CD14-positive monocyte (primary cell): ENCODE results near the gene C3orf70. TPM values are rescaled to one million over a fixed set of nuclear protein-coding genes. Genes with fewer than 3 reads are reported as not detected.

ENCODE experiments used
- DNase-seq, 3 donors: peaks; one replicate each; pipeline ENCODE4 v3.0.0-alpha.2; 2011 to 2022
- H2AFZ ChIP-seq: 2 replicates; pipeline ENCODE4 v1.6.0; 2012; ENCODE audit warnings: mild to moderate bottlenecking, low read depth, low read length, inconsistent platforms; ENCODE audit not compliant: insufficient read depth, poor library complexity, severe bottlenecking
- H3K27ac ChIP-seq, 2 donors: 1 replicate in 1 of 2; 2 replicates in 1 of 2; pipeline ENCODE4 v1.5.1; 2012 to 2013; ENCODE audit warnings: low read length in 2 of 2, control low read depth in 1 of 2, inconsistent platforms in 1 of 2, low read depth in 1 of 2, mild to moderate bottlenecking in 1 of 2
- H3K27me3 ChIP-seq, 2 donors: one replicate each; pipeline versions ENCODE4 v1.6.0 to v1.6.1; 2011 to 2013; ENCODE audit warnings: low read length in 2 of 2; ENCODE audit not compliant: control insufficient read depth in 2 of 2, insufficient read depth in 2 of 2
- H3K36me3 ChIP-seq, 2 donors: replicated peaks in 1 of 2; 1 replicate in 1 of 2; 2 replicates in 1 of 2; pipeline versions ENCODE4 v1.5.1 to v1.6.1; 2012 to 2013; ENCODE audit warnings: low read length in 2 of 2, control low read depth in 1 of 2, inconsistent platforms in 1 of 2, mild to moderate bottlenecking in 1 of 2; ENCODE audit not compliant: insufficient read depth in 2 of 2, control insufficient read depth in 1 of 2
- H3K4me1 ChIP-seq, 2 donors: 1 replicate in 1 of 2; 2 replicates in 1 of 2; pipeline versions ENCODE4 v1.5.1 to v1.6.1; 2012 to 2013; ENCODE audit warnings: low read length in 2 of 2, control low read depth in 1 of 2, inconsistent platforms in 1 of 2, mild to moderate bottlenecking in 1 of 2, moderate library complexity in 1 of 2; ENCODE audit not compliant: insufficient read depth in 2 of 2, control insufficient read depth in 1 of 2
- H3K4me2 ChIP-seq: replicated peaks from 2 replicates; pipeline ENCODE3; 2012; ENCODE audit warnings: low read length, moderate library complexity, mild to moderate bottlenecking; ENCODE audit not compliant: poor library complexity, severe bottlenecking; ENCODE audit errors: extremely low read depth
- H3K4me3 ChIP-seq, 3 experiments: fragments of 200-600 bp in 1 of 3; sonication (generic) in 1 of 3; replicated peaks in 1 of 3; 1 replicate in 2 of 3; 2 replicates in 1 of 3; pipeline ENCODE4 v1.5.1; 2011 to 2013; ENCODE audit warnings: low read length in 3 of 3, mild to moderate bottlenecking in 3 of 3, control low read depth in 2 of 3, low read depth in 2 of 3, inconsistent platforms in 1 of 3, moderate library complexity in 1 of 3
- H3K79me2 ChIP-seq: 2 replicates; pipeline ENCODE4 v1.6.0; 2012; ENCODE audit warnings: mild to moderate bottlenecking, control low read depth, inconsistent platforms, low read length, moderate library complexity; ENCODE audit not compliant: insufficient read depth
- H3K9ac ChIP-seq: 2 replicates; pipeline ENCODE4 v1.6.0; 2017; ENCODE audit warnings: low read length, mild to moderate bottlenecking; ENCODE audit not compliant: insufficient read depth, poor library complexity, severe bottlenecking
- H3K9me3 ChIP-seq, 2 donors: replicated peaks in 1 of 2; 1 replicate in 1 of 2; 2 replicates in 1 of 2; pipeline versions ENCODE4 v1.5.1 to v1.6.1; 2012 to 2013; ENCODE audit warnings: low read length in 2 of 2, control low read depth in 1 of 2; ENCODE audit not compliant: control insufficient read depth in 1 of 2, insufficient read depth in 1 of 2
- H4K20me1 ChIP-seq: 2 replicates; pipeline ENCODE4 v1.6.0; 2012; ENCODE audit warnings: mild to moderate bottlenecking, low read length, control low read depth, moderate library complexity; ENCODE audit not compliant: insufficient read depth
- H3K27ac Mint-ChIP-seq, 7 donors: one replicate each; pipeline ENCODE4 v1.8.0; 2020; ENCODE audit warnings: mild to moderate bottlenecking in 7 of 7, mixed read lengths in 7 of 7, moderate library complexity in 6 of 7, inconsistent platforms in 2 of 7
- H3K27me3 Mint-ChIP-seq, 3 donors: one replicate each; pipeline ENCODE4 v1.8.0; 2021 to 2022; ENCODE audit warnings: low read depth in 3 of 3, mild to moderate bottlenecking in 3 of 3, mixed read lengths in 3 of 3, moderate library complexity in 3 of 3, inconsistent platforms in 1 of 3
- H3K36me3 Mint-ChIP-seq, 2 donors: one replicate each; pipeline ENCODE4 v1.8.0; 2020; ENCODE audit warnings: mixed read lengths in 2 of 2, inconsistent platforms in 1 of 2, mild to moderate bottlenecking in 1 of 2
- H3K4me1 Mint-ChIP-seq: one replicate; pipeline ENCODE4 v1.8.0; 2020; ENCODE audit warnings: mild to moderate bottlenecking, mixed read lengths
- H3K4me3 Mint-ChIP-seq, 2 donors: one replicate each; pipeline ENCODE4 v1.8.0; 2020; ENCODE audit warnings: mild to moderate bottlenecking in 2 of 2, mixed read lengths in 2 of 2, moderate library complexity in 1 of 2
- H3K9me3 Mint-ChIP-seq, 7 donors: one replicate each; pipeline ENCODE4 v1.8.0; 2020 to 2022; ENCODE audit warnings: mixed read lengths in 7 of 7, mild to moderate bottlenecking in 6 of 7, moderate library complexity in 6 of 7, inconsistent platforms in 2 of 7
- CTCF ChIP-seq: fragments of 200-600 bp; IDR thresholded peaks from one replicate; pipeline ENCODE4 v1.8.0; 2022; ENCODE audit warnings: antibody characterized with exemption, mild to moderate bottlenecking
- WGBS: methylation state at CpG from one replicate; pipeline ENCODE4 v1.1.5; 2013; ENCODE audit warnings: missing lambda C conversion rate; ENCODE audit not compliant: insufficient coverage; 5-methylcytosine and 5-hydroxymethylcytosine counted together
- intact Hi-C, 2 donors: fragments of 100-400 bp; cut with micrococcal nuclease; formaldehyde crosslinking; loops; one replicate each; pipeline versions ENCODE4 v1.15.0 to v1.15.1; 2023
- polyA plus RNA-seq, 3 donors: library from polyadenylated mRNA; depleted of rRNA in 1 of 3; unstranded in 2 of 3; stranded (reverse) in 1 of 3; fragments of 300-500 nt in 2 of 3; fragments of >200 nt in 1 of 3; fragmentation: Illumina TruSeq in 2 of 3; gene quantifications; 1 replicate in 2 of 3; 2 replicates in 1 of 3; pipeline ENCODE4 v1.2.3, GENCODE V29; 2012 to 2021

Gene C3orf70
- polyA plus RNA-seq, 3 donors, result 0.01 to 0.08 TPM; not detected in 1

GRCh38 chr3:185197068-185197467 lies 44.2 kb upstream of the C3orf70 start:
- no peak overlapping the region for H3K4me3 ChIP-seq
- no peaks in the 10 kb centered on the region for H4K20me1 ChIP-seq
- H3K4me2 ChIP-seq, result no peak overlapping the region
- 100% methylated on average over 2 of the region's 2 CpGs for WGBS
- Mint-ChIP-seq H3K27ac (no peak overlapping the region), H3K27me3 (peaks cover 0 to 1% (median 0%) of the 10 kb centered on the region in 3 donors), H3K9me3 (peaks cover 0 to 9% (median 2%) of the 10 kb centered on the region in 7 donors), H3K4me3 (no peak overlapping the region), H3K36me3 (peaks cover 17 to 19% of the 10 kb centered on the region in 2 donors), H3K4me1 (peaks cover 1% of the 10 kb centered on the region)
- no peak overlapping the region for H3K27ac ChIP-seq
- intact Hi-C loops, result no loop called here
- no peak overlapping the region for H2AFZ ChIP-seq
- no peak for DNase-seq
- H3K27me3 ChIP-seq, result no peaks in the 10 kb centered on the region
- no peaks in the 10 kb centered on the region for H3K4me1 ChIP-seq
- no peaks in the 10 kb centered on the region for H3K79me2 ChIP-seq
- no peaks in the 10 kb centered on the region for H3K9me3 ChIP-seq
- no peak for TF ChIP-seq CTCF
- H3K36me3 ChIP-seq, result no peaks in the 10 kb centered on the region
- H3K9ac ChIP-seq, result no peak overlapping the region

- no CpG with 5 or more reads among the region's 4 CpGs for WGBS
- DNase-seq, result no peak
- no peak overlapping the region for H3K4me3 Mint-ChIP-seq
Measured at GRCh38 chr3:185195652-185196051, 42.8 kb upstream of the C3orf70 start.

More at GRCh38 chr3:185195652-185196051, 42.8 kb upstream of the C3orf70 start:
- H3K27me3 ChIP-seq, result no peaks in the 10 kb centered on the region
- H3K36me3 Mint-ChIP-seq, result peaks cover 11 to 12% of the 10 kb centered on the region in 2 donors
- H3K9ac ChIP-seq, result no peak overlapping the region
- no peaks in the 10 kb centered on the region for H3K4me1 ChIP-seq
- no peaks in the 10 kb centered on the region for H3K9me3 ChIP-seq
- H3K27ac Mint-ChIP-seq, result no peak overlapping the region
- H3K4me3 ChIP-seq, result no peak overlapping the region
- no peaks in the 10 kb centered on the region for H4K20me1 ChIP-seq
- no peaks in the 10 kb centered on the region for H3K36me3 ChIP-seq
- no peak for TF ChIP-seq CTCF
- intact Hi-C loops, result no loop called here
- no peak overlapping the region for H2AFZ ChIP-seq
- H3K4me2 ChIP-seq, result no peak overlapping the region
- H3K79me2 ChIP-seq, result no peaks in the 10 kb centered on the region
- peaks cover 5% of the 10 kb centered on the region for H3K4me1 Mint-ChIP-seq
- H3K9me3 Mint-ChIP-seq, result peaks cover 0 to 6% (median 2%) of the 10 kb centered on the region in 7 donors
- peaks cover 0 to 1% (median 0%) of the 10 kb centered on the region in 3 donors for H3K27me3 Mint-ChIP-seq
- H3K27ac ChIP-seq, result no peak overlapping the region
